Inflammatory macrophage treated with lipopolysaccharide for 1 hour (primary cell): ENCODE data around the gene RIOK1.
"Not testable (repeated sequence)": the region's sequence is repeated elsewhere in the genome, so short reads cannot be mapped to it uniquely, and the experiment has no call there.

Experiments used
- DNase-seq, 2 donors: peaks; one replicate each; pipeline ENCODE4 v3.0.0-alpha.2; 2020 to 2022

Gene RIOK1

DNA sequence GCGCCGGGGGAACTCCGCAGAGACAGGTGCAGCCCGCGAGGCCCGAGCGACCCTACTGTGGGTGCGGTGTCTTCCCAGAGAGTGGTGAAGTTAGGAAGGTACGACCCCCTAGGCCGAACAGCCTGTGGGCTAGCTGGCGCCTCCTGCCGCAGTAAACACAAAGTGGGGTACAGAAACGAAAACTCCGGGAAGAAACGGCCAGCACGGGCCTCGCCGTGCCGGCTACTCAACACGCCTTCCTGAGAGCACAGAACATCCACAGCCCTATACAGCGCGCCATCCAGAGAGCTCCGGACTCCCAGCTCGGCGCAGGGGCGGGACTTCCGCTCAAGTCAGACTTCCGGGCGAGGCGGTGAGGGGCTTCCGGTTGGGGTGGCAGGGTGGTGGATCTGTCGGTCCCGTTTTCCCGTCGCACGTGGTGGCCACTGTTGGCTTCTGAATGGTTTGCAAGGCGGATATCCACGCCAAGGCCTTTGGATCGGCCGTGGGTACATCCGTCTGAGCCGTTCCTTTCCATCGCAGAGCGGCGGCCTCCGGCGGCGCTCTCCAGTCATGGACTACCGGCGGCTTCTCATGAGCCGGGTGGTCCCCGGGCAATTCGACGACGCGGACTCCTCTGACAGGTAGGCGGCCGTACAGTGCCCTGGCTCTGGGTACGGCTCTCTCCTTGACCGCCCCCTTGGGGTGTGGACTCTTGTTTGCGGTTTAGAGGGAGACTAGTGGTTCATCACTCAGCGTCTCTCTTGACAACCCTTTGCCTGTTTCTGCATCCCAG lies at the start of gene RIOK1, which contains the start of gene CAGE1:
Gene RIOK1 (plus strand): TSS at position 358 of the 775 bp plus-strand sequence. CDS start 195 bp downstream, at position 553.
Gene CAGE1 (minus strand): TSS at position 292 of the 775 bp plus-strand sequence. CDS start 2,569 bp downstream, outside the sequence.
- DNase-seq = peak; percentile 94

DNA sequence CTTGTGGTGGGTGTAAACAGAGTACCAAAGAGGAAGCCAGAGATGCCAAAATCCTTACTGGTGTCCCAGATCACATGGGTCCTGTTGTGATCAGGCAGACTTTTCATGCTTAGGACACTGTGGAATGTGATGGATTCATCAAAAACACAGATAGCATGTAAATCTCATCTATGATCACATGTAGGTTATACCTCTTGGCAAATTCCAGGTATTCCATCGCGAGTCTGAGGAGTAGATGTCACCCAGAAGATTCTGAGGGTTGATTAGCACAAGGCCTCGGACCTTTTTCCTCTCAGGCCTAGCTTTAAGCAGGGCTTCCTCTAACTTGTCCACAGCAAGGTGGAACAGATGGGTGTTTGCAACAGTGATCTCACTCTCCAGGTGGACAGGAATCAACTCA lies 48.3 kb upstream of the RIOK1 start:
- no peak for DNase-seq

DNA sequence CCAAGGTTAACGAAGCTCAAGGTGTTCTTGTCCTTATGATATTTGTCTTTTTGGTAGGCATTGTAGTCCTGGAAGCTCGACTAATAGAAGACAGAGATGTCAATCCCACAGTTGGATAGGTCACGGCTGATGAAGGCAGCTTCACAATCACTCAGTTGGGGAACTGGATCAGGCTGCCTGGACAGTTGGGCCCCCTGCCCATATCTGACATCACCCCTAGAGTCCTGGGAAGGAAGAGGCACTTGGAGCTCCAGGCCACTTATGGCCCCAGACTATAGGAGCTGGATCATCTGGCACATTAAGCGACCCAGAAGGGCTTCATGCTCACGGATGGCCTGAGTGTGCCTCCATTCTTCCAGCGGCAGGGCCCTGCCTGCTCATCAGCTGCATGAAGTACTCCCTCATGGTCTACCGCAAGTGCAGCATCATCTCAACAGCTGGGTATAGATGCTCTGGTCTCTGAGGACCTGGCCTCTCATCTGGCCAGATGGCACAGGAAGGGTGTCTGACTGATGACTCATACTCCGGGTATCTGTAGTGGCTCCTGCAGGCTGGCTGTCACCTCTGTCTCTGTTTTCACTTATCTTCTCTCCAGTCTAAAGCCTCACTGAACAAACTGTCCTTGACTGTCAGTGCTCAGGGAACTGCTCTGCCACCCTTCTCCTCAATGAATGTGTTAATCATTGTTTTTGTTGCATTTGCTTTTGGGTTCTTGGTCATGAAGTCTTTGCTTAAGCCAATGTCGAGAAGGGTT lies 47.4 kb upstream of the RIOK1 start:
- no peak for DNase-seq

DNA sequence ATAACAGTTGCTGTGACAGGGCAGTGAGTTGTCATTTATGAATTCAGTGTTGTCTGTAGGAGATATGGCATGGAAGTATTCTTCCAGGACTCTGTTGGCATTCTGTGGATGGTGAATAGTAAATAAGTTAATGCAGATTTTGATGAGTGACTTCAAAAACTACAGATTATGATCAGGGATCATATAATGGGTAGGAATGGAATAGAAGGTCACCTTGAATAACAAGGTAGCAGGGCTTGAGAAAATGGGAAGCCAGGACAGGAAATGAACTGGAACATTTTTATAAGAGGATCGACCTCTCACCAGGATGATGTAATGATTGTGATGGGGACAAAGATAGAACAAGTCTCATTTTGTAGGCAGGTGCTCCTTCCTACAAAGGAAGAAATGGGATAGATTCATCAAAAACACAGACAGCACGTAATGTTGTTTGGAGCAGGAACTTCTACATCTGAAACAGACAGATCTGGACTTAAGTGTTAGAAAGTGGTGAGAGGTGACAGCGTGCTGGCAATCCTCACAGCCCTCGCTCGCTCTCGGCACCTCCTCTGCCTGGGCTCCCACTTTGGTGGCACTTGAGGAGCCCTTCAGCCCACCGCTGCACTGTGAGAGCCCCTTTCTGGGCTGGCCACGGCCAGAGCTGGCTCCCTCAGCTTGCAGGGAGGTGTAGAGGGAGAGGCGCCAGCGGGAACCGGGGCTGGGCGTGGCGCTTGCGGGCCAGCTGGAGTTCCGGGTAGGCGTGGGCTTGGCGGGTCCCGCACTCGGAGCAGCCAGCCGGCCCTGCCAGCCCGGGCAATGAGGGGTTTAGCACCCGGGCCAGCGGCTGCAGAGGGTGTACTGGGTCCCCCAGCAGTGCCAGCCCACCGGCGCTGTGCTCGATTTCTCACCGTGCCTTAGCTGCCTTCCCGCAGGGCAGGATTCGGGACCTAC lies 45.8 kb upstream of the RIOK1 start:
- no peak for DNase-seq

DNA sequence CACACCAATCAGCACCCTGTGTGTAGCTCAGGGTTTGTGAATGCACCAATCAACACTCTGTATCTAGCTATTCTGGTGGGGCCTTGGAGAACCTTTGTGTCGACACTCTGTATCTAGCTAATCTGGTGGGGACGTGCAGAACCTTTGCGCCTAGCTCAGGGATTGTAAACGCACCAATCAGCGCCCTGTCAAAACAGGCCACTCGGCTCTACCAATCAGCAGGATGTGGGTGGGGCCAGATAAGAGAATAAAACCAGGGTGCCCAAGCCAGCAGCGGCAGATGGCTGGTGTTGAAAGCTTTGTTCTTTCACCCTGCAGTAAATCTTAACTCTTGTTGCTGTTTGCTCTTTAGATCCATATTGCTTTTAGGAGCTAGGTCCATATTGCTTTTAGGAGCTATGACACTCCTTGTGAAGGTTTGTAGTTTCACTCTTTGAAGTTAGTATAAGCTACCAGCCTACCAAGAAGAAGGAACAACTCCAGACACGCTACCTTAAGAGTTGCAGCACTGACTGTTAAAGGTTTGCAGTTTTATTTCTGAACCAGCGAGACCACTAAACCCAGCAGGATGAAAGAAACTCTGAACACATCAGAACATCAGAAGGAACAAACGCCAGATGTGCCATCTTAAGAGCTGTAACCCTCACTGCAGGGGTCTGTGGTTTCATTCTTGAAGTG lies 44.7 kb upstream of the RIOK1 start:
- DNase-seq = not testable (repeated sequence)

DNA sequence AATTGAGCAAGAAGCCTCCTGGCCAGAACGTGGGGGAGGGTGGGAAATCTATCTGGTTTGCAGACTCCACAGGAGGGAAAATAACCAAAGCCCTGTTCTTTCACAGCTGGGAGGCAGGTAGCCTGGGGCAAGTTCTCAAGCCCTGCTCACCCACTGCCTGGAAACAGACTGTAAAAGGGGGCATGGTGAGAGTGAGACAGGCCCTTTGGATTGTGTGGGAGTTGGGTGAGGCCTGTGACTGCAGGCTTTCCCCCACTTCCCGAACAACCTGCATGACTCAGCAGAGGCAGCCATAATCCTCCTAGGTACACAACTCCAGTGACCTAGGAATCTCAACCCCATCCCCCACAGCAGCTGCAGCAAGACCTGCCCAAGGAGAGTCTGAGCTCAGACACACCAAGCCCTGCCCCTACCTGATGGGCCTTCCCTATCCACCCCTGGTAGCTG lies 42.0 kb upstream of the RIOK1 start:
- DNase-seq = not testable (repeated sequence)

DNA sequence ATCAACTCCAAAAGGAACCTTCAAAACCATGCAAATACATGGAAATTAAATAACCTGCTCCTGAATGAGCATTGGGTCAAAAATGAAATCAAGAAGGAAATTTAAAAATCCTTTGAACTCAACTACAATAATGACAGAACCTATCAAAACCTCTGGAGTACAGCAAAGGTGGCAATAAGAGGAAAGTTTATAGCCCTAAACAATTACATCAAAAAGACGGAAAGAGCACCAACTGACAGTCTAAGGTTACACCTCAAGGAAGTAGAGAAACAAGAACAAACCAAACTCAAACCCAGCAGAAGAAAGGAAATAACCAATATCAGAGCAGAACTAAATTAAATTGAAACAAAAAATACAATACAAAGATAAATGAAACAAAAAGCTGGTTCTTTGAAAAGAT lies 39.0 kb upstream of the RIOK1 start:
- DNase-seq = not testable (repeated sequence)

DNA sequence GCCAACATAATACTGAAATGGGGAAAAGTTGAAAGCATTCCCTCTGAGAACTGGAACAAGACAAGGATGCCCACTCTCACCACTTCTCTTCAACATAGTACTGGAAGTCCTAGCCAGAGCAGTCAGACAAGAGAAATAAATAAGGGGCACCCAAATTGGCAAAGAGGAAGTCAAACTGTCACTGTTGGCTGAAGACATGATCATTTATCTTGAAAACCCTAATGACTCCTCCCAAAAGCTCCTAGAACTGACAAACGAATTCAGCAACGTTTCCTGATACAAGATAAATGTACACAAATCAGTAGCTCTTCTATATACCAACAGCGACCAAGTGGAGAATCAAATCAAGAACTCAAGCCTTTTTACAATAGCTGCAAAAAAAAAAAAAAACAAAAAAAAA lies 37.7 kb upstream of the RIOK1 start:
- DNase-seq = not testable (repeated sequence)

DNA sequence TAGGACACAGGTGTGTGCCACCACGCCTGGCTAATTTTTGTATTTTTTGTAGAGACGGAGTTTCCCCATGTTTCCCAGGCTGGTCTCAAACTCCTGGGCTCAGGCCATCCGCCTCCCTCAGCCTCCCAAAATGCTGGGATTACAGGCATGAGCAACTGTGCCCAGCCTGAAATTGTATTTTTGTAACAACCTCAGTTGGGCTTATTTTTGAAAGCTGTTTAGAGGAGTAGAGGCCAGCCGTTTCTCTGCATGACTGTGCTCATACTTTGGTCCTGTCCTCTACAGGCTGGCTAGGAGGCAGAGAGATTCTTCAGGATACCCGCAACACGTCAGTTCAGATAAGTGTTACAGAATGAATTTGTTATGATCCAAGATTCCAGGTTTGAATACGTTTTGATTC lies 22.2 kb upstream of the RIOK1 start:
- no peak for DNase-seq

DNA sequence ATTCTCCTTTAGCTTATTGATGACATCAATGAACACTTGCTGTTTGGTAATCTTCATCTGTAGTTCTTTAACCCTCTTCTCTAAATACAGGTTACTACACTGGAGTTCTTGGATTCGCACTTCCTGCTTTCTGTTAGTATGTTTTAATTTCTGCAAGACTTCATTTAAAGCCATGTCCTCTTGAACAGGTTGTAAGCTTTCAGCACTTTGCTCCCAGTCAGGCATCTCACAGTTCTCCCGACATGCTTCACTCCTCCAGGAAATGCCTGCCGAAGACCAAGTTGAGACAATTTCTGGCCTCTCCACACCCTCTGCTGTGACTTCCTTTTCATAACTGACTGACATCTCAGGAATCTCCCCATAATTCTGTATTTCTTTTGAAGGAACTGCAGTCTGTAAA lies 15.9 kb upstream of the RIOK1 start:
- DNase-seq = peak; percentile 16 to 26

DNA sequence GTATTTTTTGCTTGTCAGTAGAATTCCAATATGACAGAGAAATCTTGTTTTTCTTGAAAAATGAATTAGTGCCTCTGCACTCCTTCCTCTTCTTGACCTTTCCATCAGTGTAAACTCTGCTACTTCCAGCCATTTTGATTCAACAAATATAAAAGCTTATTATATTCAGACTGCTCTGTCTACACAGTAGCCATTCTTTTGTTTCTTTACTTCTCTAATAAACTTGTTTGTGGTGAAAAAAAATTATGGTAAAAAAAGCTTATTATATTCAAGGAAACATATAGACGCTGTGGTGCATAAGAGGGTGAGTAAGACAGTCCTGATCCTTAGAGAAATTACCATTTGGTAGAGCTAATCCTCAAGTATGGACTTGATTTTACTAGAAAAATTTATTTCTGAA lies 11.6 kb upstream of the RIOK1 start:
- no peak for DNase-seq

DNA sequence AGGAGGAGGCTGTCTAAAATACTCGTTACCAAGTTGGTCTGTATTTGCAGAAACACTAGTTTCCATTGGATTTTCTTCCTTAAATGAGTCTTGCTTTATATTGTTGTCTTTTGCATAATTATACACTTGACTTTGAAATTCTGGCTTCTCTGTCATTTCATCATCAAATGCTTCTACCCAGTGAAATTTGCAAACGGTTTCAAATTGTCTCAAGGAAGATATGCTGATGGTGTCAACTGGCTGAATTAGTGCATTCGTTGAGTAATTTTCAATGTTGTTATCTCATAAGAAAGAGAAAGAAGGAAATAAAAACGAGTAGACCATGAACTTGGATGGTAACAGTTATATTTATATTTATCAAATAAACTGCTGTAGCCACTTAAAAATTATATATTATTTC lies 10.9 kb upstream of the RIOK1 start:
- DNase-seq = peak; percentile 57 to 59

DNA sequence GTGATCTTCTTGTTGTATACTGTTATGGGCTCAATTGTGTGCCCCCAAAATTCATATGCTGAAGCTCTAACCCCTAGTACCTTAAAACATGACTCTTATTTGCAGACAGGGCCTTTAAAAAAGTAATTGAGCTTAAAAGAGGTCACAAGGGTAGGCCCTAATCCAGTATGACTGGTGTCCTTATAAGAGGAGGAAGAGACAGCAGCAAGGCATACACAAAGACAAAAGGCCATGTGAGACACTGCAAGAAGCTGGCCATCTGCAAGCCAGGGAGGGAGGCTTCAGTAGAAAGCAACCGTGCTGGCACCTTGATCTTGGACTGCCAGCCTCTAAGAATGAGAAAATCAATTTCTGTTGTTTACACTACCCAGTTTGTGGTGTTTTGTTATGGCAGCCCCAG lies 8.5 kb upstream of the RIOK1 start:
- no peak for DNase-seq

DNA sequence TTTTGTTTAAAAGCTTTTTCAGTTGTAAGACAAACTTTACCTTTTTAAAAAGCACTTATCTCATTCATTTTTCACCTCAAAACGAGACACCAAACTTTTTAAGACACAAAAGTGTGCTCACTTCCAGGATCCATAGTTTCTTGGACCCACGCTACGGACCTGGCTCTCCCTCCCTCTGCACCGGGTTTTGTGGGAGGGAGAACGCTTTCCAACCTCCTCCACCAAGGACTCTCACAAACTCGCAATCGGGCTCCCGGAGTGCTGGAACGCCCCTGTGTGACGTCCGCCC lies 502 bp upstream of the RIOK1 start:
- peak in 1 of 2 donors; percentile 75 for DNase-seq

DNA sequence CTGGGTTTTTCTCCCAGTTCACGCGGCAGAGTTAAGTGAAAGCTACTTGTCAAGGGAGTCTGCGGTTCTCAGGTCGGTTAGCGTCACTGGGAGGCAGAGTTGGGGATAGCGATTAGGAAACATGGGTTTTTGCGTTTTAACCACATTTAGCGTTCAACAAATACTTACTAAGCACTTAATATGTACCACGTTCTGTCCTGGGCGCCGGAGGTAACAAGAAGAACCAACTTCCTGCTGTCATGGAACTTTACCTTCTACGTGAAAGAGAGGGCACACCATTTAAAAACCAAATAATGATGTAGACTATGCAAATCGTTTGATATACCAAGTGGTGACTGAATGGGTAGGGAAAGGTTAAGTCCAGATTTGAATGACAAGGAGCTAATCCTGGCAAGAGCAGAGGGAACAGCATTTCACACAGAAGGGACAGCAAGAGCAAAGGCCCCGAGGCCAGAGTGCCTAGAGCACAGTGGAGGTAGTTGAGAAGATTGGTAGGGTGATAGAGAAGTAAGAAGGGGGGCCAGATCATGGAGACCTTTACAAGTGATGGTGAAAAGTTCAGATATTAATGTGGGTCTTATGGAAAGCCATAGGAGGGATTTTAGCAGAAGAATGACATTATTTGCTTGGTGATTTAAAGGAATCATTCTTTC lies 744 bp downstream of the RIOK1 start:
- no peak for DNase-seq

DNA sequence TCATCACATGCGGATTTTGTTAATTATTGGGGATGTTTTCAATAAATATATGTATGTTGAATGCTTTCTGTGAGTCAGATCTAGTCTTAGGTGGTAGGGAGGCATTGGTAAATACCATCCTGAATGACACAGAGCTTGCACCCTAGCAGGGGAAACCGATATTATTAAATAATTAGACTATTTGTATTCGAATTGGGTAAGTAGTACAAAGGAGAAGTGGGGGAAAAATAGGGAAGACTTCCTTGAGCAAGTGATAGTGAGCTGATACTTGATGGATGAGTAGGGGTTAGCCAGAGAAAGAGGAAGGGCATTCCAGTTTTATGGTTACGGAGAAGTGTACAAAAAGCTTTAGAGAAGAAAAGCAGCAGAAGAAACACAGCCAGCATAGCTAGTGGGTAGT lies 1.5 kb downstream of the RIOK1 start:
- peak; percentile 47 to 75 for DNase-seq

DNA sequence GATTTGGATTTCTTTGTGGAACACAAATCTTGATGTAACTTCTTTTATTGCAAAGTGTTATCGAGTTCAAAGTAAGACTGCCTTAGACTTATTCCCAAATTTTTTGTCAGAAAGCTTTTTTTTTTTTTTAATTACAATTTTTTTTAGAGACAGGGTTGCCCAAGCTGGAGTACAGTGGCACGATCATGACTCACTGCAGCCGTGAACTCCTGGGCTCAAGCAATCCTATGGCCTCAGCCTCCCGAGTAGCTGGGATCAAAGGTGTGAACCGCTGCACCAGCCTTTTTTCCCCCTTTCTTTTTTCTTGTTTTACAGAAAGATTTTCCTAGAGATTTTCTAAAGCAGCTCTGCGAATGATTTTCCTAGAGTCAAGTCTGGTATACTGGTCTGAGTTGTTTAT lies 2.8 kb downstream of the RIOK1 start:
- DNase-seq = no peak

DNA sequence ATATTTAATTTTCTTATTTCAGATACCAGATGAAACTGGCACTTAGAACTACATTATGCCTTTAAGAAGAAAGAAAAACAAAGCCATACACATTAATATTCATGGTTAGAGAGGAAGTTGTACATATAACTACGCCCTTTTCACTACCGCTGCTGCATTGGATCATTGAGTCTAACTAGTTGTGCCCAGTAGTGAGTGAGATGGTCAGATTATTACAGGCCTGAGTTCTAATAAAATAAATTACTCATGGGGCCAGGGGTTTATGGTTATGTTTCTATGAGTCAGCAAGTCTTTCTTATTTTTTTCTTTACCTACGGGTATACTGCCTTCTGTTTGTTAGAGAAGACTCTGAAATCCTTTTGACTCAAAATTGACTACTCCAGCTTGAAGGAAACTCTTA lies 11.5 kb downstream of the RIOK1 start:
- DNase-seq = no peak

DNA sequence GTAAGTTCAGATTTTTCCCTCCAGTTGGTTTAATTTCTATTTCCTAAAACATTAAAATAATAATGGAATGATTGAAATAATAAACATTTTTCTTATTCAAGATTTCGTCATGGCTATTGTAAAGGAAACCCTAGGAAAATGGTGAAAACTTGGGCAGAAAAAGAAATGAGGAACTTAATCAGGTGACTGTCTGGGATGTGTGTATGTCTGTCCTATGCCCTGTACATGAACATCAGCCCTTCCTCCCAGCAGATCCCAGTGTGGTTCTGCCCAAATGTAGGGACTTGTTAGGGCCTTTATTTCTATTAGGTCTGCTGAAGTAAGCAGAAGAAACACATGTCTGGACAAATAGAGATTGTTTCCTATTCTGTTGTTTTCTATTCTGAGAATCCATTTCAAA lies 13.1 kb downstream of the RIOK1 start:
- DNase-seq = peak; percentile 53 to 64

DNA sequence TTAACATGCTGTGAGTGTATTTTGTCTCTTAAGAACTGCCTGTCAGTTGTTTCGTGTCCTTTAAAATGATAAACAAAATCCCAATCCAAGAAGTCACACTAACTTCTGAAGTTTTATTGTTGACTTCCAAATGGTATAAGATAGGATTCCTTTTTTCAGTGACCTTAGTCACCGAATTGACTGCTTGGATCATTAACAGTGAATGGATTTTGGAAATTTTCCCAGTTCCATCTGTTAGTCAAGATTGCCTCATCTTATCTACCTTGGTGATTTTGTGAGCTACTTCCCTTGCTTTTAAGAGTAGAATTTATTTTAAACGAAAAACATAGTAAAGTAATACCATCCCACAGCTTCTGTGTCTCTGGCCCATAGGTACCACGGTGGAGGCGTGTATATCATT lies 14.9 kb downstream of the RIOK1 start:
- DNase-seq = no peak

DNA sequence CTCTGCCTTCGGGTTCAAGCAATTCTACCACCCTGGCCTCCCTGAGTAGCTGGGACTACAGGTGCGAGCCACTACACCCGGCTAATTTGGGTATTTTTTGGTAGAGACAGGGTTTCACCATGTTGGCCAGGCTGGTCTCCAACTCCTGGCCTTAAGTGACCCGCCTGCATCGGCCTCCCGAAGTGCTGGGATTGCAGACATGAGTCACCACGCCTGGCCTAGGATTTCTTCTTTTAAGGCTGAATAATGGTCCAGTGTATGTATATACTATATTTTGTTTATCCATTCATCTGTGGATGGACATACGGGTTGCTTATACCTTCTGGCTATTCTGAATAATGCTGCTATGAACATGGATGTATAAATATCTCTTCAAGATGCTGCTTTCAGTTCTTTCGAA lies 17.1 kb downstream of the RIOK1 start:
- no peak for DNase-seq

DNA sequence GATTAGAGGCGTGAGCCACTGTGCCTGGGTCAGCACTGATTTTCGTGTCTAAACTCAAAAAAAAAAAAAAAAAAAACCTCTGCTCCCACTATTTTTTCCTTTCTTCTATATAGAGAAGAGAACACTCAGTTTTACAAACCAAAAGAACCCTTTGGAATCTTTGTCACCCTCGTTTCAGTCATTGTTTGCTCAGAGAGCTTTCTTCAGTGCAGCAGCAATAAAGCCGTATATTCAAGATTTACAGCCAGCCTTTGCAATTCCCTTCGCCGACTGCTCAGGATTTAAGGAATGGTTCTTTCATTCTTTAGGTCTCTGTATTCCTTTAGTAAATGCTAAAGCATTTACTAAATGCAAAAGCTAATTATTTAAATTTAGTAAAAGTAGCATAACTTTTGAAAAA lies 20.1 kb downstream of the RIOK1 start:
- DNase-seq = no peak
